PC-3 (cell line): ENCODE data around the gene CPVL. TPM values are rescaled to one million over a fixed set of nuclear protein-coding genes. Genes with fewer than 3 reads are reported as not detected.
A peak's percentile ranks its signal among the peaks of the same experiment; 100 is the strongest.

Experiments used
- ATAC-seq: fragments of 200-7000 bp; cut with Tn5 transposase; 2 replicates; pipeline ENCODE4 v1.9.1; 2020; ENCODE audit warnings: mild to moderate bottlenecking, moderate library complexity
- BruUV-seq: library from RNA; stranded (reverse); fragments of 400-500 nt; replicated peaks from 2 replicates; lab custom pipeline; 2021; lab: Mats Ljungman, UMichigan
- CTCF ChIA-PET: fragments of 300-600 bp; sonication (Branson Sonifier 250); formaldehyde crosslinking; loops from one replicate; lab custom pipeline; 2022; ENCODE audit warnings: antibody characterized with exemption; lab: Charles Lee
- POLR2A ChIA-PET: fragments of 300-600 bp; sonication (Branson Sonifier 250); formaldehyde crosslinking; loops from one replicate; lab custom pipeline; 2022; ENCODE audit warnings: antibody characterized with exemption; ENCODE audit not compliant: unreplicated experiment; lab: Charles Lee
- DNase-seq: peaks from one replicate; pipeline ENCODE4 v3.0.0-alpha.2; 2015
- H2AFZ ChIP-seq: fragments of 300-600 bp; sonication (generic); 2 replicates; pipeline ENCODE4 v1.6.0; 2016; ENCODE audit warnings: antibody characterized with exemption, low read length
- H3F3A ChIP-seq: fragments of 300-600 bp; sonication (generic); one replicate; pipeline ENCODE4 v1.6.0; 2017; ENCODE audit warnings: antibody characterized with exemption, low read length, control low read depth, mild to moderate bottlenecking; ENCODE audit not compliant: unreplicated experiment
- H3K27ac ChIP-seq: fragments of 300-600 bp; sonication (generic); 2 replicates; pipeline ENCODE4 v1.5.1; 2016; ENCODE audit warnings: mild to moderate bottlenecking, low read length
- H3K27me3 ChIP-seq: fragments of 300-600 bp; sonication (generic); 2 replicates; pipeline ENCODE4 v1.6.1; 2016; ENCODE audit warnings: low read length, mixed read lengths
- H3K36me3 ChIP-seq: fragments of 300-600 bp; sonication (generic); 2 replicates; pipeline ENCODE4 v1.6.1; 2016; ENCODE audit warnings: low read depth, mixed run types, low read length, mixed read lengths
- H3K4me1 ChIP-seq: fragments of 300-600 bp; sonication (generic); 2 replicates; pipeline ENCODE4 v1.5.1; 2016; ENCODE audit warnings: low read length; ENCODE audit not compliant: insufficient read depth
- H3K4me2 ChIP-seq: fragments of 300-600 bp; sonication (generic); 2 replicates; pipeline ENCODE4 v1.6.0; 2016; ENCODE audit warnings: low read length
- H3K4me3 ChIP-seq: fragments of 300-600 bp; sonication (generic); 2 replicates; pipeline ENCODE4 v1.5.1; 2016; ENCODE audit warnings: mild to moderate bottlenecking, low read length, mixed read lengths
- H3K79me2 ChIP-seq: fragments of 300-600 bp; sonication (generic); 2 replicates; pipeline ENCODE4 v1.6.1; 2017; ENCODE audit warnings: low read length, mixed read lengths
- H3K9ac ChIP-seq: fragments of 300-600 bp; sonication (generic); 2 replicates; pipeline ENCODE4 v1.6.0; 2016; ENCODE audit warnings: mild to moderate bottlenecking, low read length
- H3K9me2 ChIP-seq: fragments of 300-600 bp; sonication (generic); replicated peaks from 2 replicates; pipeline ENCODE4 v1.6.1; 2016; ENCODE audit warnings: mixed run types, low read length, mixed read lengths
- H3K9me3 ChIP-seq: fragments of 300-600 bp; sonication (generic); 2 replicates; pipeline ENCODE4 v1.6.1; 2016; ENCODE audit warnings: low read length, mixed read lengths
- H4K20me1 ChIP-seq: fragments of 300-600 bp; sonication (generic); 2 replicates; pipeline ENCODE4 v1.6.1; 2016; ENCODE audit warnings: low read length, mixed read lengths
- EZH2 ChIP-seq: fragments of 300-600 bp; sonication (generic); IDR thresholded peaks from one replicate; pipeline ENCODE4 v1.6.1; 2017; ENCODE audit warnings: antibody characterized with exemption, mild to moderate bottlenecking, low read length; ENCODE audit not compliant: unreplicated experiment
- EZH2phosphoT487 ChIP-seq: fragments of 300-600 bp; sonication (generic); IDR thresholded peaks from 2 replicates; pipeline ENCODE4 v1.6.1; 2018; ENCODE audit warnings: mild to moderate bottlenecking, antibody characterized with exemption, low read length, borderline replicate concordance
- intact Hi-C: fragments of 100-400 bp; cut with micrococcal nuclease; formaldehyde crosslinking; loops from 2 replicates; pipeline ENCODE4 v1.9.0; 2023
- total RNA-seq: library from RNA; depleted of rRNA; stranded (reverse); fragments of >200 nt; gene quantifications from 2 replicates; pipeline ENCODE4 v1.2.3, GENCODE V29; 2014
- TF ChIP-seq, protein P1 (sequence below): fragments of 300-600 bp; sonication (generic); conservative IDR thresholded peaks from 2 replicates; pipeline ENCODE4 v1.5.1; 2017; ENCODE audit warnings: antibody characterized with exemption, low read depth, mild to moderate bottlenecking, low read length

CPVL gene
- total RNA-seq, 1 experiment from 2014 or later, result 14.7 TPM

DNA sequence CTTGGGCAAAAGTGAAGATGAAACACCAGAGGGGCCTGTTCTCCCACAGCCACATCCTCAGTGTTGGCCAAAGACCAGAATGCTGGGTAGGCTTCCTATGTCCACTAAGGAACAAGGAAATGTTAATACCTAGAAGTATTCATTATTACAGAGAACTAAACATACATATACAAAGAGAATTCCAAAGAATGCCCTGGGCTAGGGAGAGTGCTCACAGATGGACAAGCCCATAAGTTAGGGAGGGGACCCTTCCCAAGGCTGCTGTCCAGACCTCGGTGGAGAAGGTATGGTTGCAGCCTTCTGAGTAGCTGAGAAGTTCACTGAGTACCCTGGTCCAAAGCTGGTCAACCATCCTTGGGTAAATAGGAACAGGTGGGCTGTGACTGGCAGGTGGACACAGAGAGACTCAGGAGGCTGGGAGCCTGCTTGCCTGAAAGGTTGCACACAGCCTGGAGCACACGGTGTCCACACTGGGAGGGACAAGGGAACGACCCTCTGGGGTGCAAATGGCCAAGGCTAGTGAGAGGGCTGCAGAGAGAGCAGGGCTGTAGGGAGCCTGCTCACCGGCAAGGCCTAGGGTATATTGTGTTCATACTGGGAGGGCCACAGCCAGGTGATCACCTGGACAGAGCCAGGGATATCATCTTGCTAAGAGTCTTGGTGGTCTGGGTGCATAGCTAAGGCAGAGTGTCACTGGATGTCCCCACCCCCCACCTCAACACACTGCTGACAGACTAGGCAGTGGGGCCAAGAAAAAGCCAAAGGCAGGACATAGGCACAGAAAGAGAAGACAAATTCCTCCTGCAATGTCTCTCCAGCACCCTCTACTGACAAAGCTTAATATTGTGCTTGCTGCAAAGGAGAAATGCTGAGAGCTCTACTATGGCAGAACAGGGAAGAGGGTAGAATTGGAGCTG is 40.3 kb downstream of the CPVL start:
- ChIA-PET POLR2A (interaction anchor here (0.6 to 1.0 kb wide), 4 partner anchors 84 to 237 kb away, joined by 3 to 5 read pairs (median 4); no protein-coding TSS in a partner anchor), CTCF (interaction anchor here (0.6 to 1.8 kb wide), 17 partner anchors 18 to 540 kb away, joined by 3 to 48 read pairs (median 6); no protein-coding TSS in a partner anchor)
- ATAC-seq, result peak; percentile 83
- H3K9me2 ChIP-seq, result no peaks in the 10 kb centered on the region
- H3K9me3 ChIP-seq, result no peaks in the 10 kb centered on the region
- H3K79me2 ChIP-seq, result no peaks in the 10 kb centered on the region
- TF ChIP-seq, protein P1, sequence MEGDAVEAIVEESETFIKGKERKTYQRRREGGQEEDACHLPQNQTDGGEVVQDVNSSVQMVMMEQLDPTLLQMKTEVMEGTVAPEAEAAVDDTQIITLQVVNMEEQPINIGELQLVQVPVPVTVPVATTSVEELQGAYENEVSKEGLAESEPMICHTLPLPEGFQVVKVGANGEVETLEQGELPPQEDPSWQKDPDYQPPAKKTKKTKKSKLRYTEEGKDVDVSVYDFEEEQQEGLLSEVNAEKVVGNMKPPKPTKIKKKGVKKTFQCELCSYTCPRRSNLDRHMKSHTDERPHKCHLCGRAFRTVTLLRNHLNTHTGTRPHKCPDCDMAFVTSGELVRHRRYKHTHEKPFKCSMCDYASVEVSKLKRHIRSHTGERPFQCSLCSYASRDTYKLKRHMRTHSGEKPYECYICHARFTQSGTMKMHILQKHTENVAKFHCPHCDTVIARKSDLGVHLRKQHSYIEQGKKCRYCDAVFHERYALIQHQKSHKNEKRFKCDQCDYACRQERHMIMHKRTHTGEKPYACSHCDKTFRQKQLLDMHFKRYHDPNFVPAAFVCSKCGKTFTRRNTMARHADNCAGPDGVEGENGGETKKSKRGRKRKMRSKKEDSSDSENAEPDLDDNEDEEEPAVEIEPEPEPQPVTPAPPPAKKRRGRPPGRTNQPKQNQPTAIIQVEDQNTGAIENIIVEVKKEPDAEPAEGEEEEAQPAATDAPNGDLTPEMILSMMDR, result peak; percentile 82
- TF ChIP-seq EZH2phosphoT487, result no peak
- no peaks in the 10 kb centered on the region for H3F3A ChIP-seq
- intact Hi-C loops, result loop anchor here (1.0 kb wide), 4 partner anchors 150 to 239 kb away; no protein-coding TSS in a partner anchor
- H3K36me3 ChIP-seq, result no peaks in the 10 kb centered on the region
- H3K4me2 ChIP-seq, result no peak overlapping the region
- H3K27ac ChIP-seq, result no peak overlapping the region
- no peaks in the 10 kb centered on the region for H4K20me1 ChIP-seq
- BruUV-seq, result no TSS peak
- H3K4me1 ChIP-seq, result peaks cover 12% of the 10 kb centered on the region
- H3K4me3 ChIP-seq, result no peak overlapping the region
- H3K9ac ChIP-seq, result no peak overlapping the region
- no peak overlapping the region for H2AFZ ChIP-seq
- H3K27me3 ChIP-seq, result no peaks in the 10 kb centered on the region
- peak; percentile 77 for DNase-seq

DNA sequence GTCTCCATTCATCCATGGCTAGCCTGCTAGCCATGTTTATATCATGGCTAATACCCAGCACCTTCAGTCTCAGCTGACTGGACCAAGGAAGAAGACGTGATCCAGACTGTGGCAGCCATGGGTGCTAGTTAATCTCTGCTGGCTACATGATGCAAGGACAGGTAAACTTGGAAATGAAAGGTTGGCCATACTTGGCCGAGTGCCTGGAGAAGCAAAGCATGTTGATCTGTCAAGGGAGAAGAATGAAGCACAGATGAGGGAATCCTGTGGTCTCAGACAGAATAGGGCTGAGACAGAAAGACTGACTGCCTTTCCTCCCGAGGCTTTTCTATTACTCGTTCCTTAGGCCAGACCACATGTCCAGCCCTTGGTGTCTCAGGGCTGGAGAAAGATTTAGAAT is 41.1 kb downstream of the CPVL start:
- H4K20me1 ChIP-seq, result no peaks in the 10 kb centered on the region
- no peaks in the 10 kb centered on the region for H3K36me3 ChIP-seq
- no peak overlapping the region for H3K4me2 ChIP-seq
- DNase-seq (peak; percentile 34), ATAC-seq (no peak; the same call in 1 of the 2 replicates)
- ChIA-PET POLR2A (no interaction called here), CTCF (no interaction called here)
- peaks cover 11% of the 10 kb centered on the region for H3K4me1 ChIP-seq
- H3K27me3 ChIP-seq, result no peaks in the 10 kb centered on the region
- H3K9me2 ChIP-seq, result no peaks in the 10 kb centered on the region
- H3K9ac ChIP-seq, result no peak overlapping the region
- no peak overlapping the region for H2AFZ ChIP-seq
- TF ChIP-seq EZH2, result no peak
- TF ChIP-seq EZH2phosphoT487, result no peak
- TF ChIP-seq, protein P1, result no peak
- H3K9me3 ChIP-seq, result no peaks in the 10 kb centered on the region
- BruUV-seq, result no TSS peak
- H3K27ac ChIP-seq, result no peak overlapping the region
- H3K79me2 ChIP-seq, result no peaks in the 10 kb centered on the region
- intact Hi-C loops, result no loop called here
- H3F3A ChIP-seq, result no peaks in the 10 kb centered on the region
- H3K4me3 ChIP-seq, result no peak overlapping the region
